CD14-positive monocyte (primary cell): ENCODE measurements around the gene TEX13B. TPM values are rescaled to one million over a fixed set of nuclear protein-coding genes. Genes with fewer than 3 reads are reported as not detected.

ENCODE experiments used
- DNase-seq, 3 donors: peaks; one replicate each; pipeline ENCODE4 v3.0.0-alpha.2; 2011 to 2022
- H2AFZ ChIP-seq: 2 replicates; pipeline ENCODE4 v1.6.0; 2012; ENCODE audit warnings: mild to moderate bottlenecking, low read depth, low read length, inconsistent platforms; ENCODE audit not compliant: insufficient read depth, poor library complexity, severe bottlenecking
- H3K27ac ChIP-seq, 2 donors: 1 replicate in 1 of 2; 2 replicates in 1 of 2; pipeline ENCODE4 v1.5.1; 2012 to 2013; ENCODE audit warnings: low read length in 2 of 2, control low read depth in 1 of 2, inconsistent platforms in 1 of 2, low read depth in 1 of 2, mild to moderate bottlenecking in 1 of 2
- H3K27me3 ChIP-seq, 2 donors: one replicate each; pipeline versions ENCODE4 v1.6.0 to v1.6.1; 2011 to 2013; ENCODE audit warnings: low read length in 2 of 2; ENCODE audit not compliant: control insufficient read depth in 2 of 2, insufficient read depth in 2 of 2
- H3K36me3 ChIP-seq, 2 donors: replicated peaks in 1 of 2; 1 replicate in 1 of 2; 2 replicates in 1 of 2; pipeline versions ENCODE4 v1.5.1 to v1.6.1; 2012 to 2013; ENCODE audit warnings: low read length in 2 of 2, control low read depth in 1 of 2, inconsistent platforms in 1 of 2, mild to moderate bottlenecking in 1 of 2; ENCODE audit not compliant: insufficient read depth in 2 of 2, control insufficient read depth in 1 of 2
- H3K4me1 ChIP-seq, 2 donors: 1 replicate in 1 of 2; 2 replicates in 1 of 2; pipeline versions ENCODE4 v1.5.1 to v1.6.1; 2012 to 2013; ENCODE audit warnings: low read length in 2 of 2, control low read depth in 1 of 2, inconsistent platforms in 1 of 2, mild to moderate bottlenecking in 1 of 2, moderate library complexity in 1 of 2; ENCODE audit not compliant: insufficient read depth in 2 of 2, control insufficient read depth in 1 of 2
- H3K4me2 ChIP-seq: replicated peaks from 2 replicates; pipeline ENCODE3; 2012; ENCODE audit warnings: low read length, moderate library complexity, mild to moderate bottlenecking; ENCODE audit not compliant: poor library complexity, severe bottlenecking; ENCODE audit errors: extremely low read depth
- H3K4me3 ChIP-seq, 3 experiments: fragments of 200-600 bp in 1 of 3; sonication (generic) in 1 of 3; replicated peaks in 1 of 3; 1 replicate in 2 of 3; 2 replicates in 1 of 3; pipeline ENCODE4 v1.5.1; 2011 to 2013; ENCODE audit warnings: low read length in 3 of 3, mild to moderate bottlenecking in 3 of 3, control low read depth in 2 of 3, low read depth in 2 of 3, inconsistent platforms in 1 of 3, moderate library complexity in 1 of 3
- H3K79me2 ChIP-seq: 2 replicates; pipeline ENCODE4 v1.6.0; 2012; ENCODE audit warnings: mild to moderate bottlenecking, control low read depth, inconsistent platforms, low read length, moderate library complexity; ENCODE audit not compliant: insufficient read depth
- H3K9ac ChIP-seq: 2 replicates; pipeline ENCODE4 v1.6.0; 2017; ENCODE audit warnings: low read length, mild to moderate bottlenecking; ENCODE audit not compliant: insufficient read depth, poor library complexity, severe bottlenecking
- H3K9me3 ChIP-seq, 2 donors: replicated peaks in 1 of 2; 1 replicate in 1 of 2; 2 replicates in 1 of 2; pipeline versions ENCODE4 v1.5.1 to v1.6.1; 2012 to 2013; ENCODE audit warnings: low read length in 2 of 2, control low read depth in 1 of 2; ENCODE audit not compliant: control insufficient read depth in 1 of 2, insufficient read depth in 1 of 2
- H4K20me1 ChIP-seq: 2 replicates; pipeline ENCODE4 v1.6.0; 2012; ENCODE audit warnings: mild to moderate bottlenecking, low read length, control low read depth, moderate library complexity; ENCODE audit not compliant: insufficient read depth
- H3K27ac Mint-ChIP-seq, 7 donors: one replicate each; pipeline ENCODE4 v1.8.0; 2020; ENCODE audit warnings: mild to moderate bottlenecking in 7 of 7, mixed read lengths in 7 of 7, moderate library complexity in 6 of 7, inconsistent platforms in 2 of 7
- H3K27me3 Mint-ChIP-seq, 3 donors: one replicate each; pipeline ENCODE4 v1.8.0; 2021 to 2022; ENCODE audit warnings: low read depth in 3 of 3, mild to moderate bottlenecking in 3 of 3, mixed read lengths in 3 of 3, moderate library complexity in 3 of 3, inconsistent platforms in 1 of 3
- H3K36me3 Mint-ChIP-seq, 2 donors: one replicate each; pipeline ENCODE4 v1.8.0; 2020; ENCODE audit warnings: mixed read lengths in 2 of 2, inconsistent platforms in 1 of 2, mild to moderate bottlenecking in 1 of 2
- H3K4me1 Mint-ChIP-seq: one replicate; pipeline ENCODE4 v1.8.0; 2020; ENCODE audit warnings: mild to moderate bottlenecking, mixed read lengths
- H3K4me3 Mint-ChIP-seq, 2 donors: one replicate each; pipeline ENCODE4 v1.8.0; 2020; ENCODE audit warnings: mild to moderate bottlenecking in 2 of 2, mixed read lengths in 2 of 2, moderate library complexity in 1 of 2
- H3K9me3 Mint-ChIP-seq, 7 donors: one replicate each; pipeline ENCODE4 v1.8.0; 2020 to 2022; ENCODE audit warnings: mixed read lengths in 7 of 7, mild to moderate bottlenecking in 6 of 7, moderate library complexity in 6 of 7, inconsistent platforms in 2 of 7
- CTCF ChIP-seq: fragments of 200-600 bp; IDR thresholded peaks from one replicate; pipeline ENCODE4 v1.8.0; 2022; ENCODE audit warnings: antibody characterized with exemption, mild to moderate bottlenecking
- WGBS: methylation state at CpG from one replicate; pipeline ENCODE4 v1.1.5; 2013; ENCODE audit warnings: missing lambda C conversion rate; ENCODE audit not compliant: insufficient coverage; 5-methylcytosine and 5-hydroxymethylcytosine counted together
- intact Hi-C, 2 donors: fragments of 100-400 bp; cut with micrococcal nuclease; formaldehyde crosslinking; loops; one replicate each; pipeline versions ENCODE4 v1.15.0 to v1.15.1; 2023
- polyA plus RNA-seq, 3 donors: library from polyadenylated mRNA; depleted of rRNA in 1 of 3; unstranded in 2 of 3; stranded (reverse) in 1 of 3; fragments of 300-500 nt in 2 of 3; fragments of >200 nt in 1 of 3; fragmentation: Illumina TruSeq in 2 of 3; gene quantifications; 1 replicate in 2 of 3; 2 replicates in 1 of 3; pipeline ENCODE4 v1.2.3, GENCODE V29; 2012 to 2021

TEX13B gene
- polyA plus RNA-seq, 3 donors = not detected

DNA sequence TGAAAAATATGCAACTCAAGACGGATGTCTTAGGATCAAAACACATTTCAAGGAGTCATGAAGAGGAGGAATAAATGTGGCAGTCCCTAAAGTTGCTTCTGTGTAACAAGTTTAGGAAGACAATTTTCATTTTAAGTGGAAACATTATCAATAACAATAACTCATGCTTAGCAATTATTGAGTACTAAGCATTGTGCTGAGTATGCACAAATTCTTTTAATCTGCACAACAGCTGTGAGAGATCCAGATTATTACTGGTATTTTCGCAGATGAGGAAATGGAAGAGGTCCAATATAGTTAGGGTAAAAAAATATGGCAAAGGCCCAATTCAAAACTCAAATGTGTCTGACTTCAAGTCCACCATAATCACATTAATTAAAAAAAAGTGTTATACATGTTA is 2.9 kb upstream of the TEX13B start:
- Mint-ChIP-seq H3K36me3 (no peaks in the 10 kb centered on the region), H3K4me3 (no peak overlapping the region), H3K27me3 (peaks cover 0 to 5% (median 2%) of the 10 kb centered on the region in 3 donors), H3K4me1 (peaks cover 16% of the 10 kb centered on the region), H3K27ac (no peak overlapping the region), H3K9me3 (peaks cover 0 to 11% (median 5%) of the 10 kb centered on the region in 7 donors)
- Histone ChIP-seq H4K20me1 (no peaks in the 10 kb centered on the region), H3K27ac (no peak overlapping the region), H3K4me1 (peaks cover 4 to 5% of the 10 kb centered on the region in 2 donors), H3K4me2 (no peak overlapping the region), H3K9ac (no peak overlapping the region), H3K4me3 (no peak overlapping the region), H3K79me2 (no peaks in the 10 kb centered on the region), H3K27me3 (no peaks in the 10 kb centered on the region), H2AFZ (no peak overlapping the region), H3K9me3 (no peaks in the 10 kb centered on the region), H3K36me3 (no peaks in the 10 kb centered on the region)
- TF ChIP-seq CTCF = no peak
- no peak for DNase-seq
- intact Hi-C loops = no loop called here
- WGBS = no CpG with 5 or more reads among the region's 2 CpGs

GRCh38 chrX:107979534-107979933 is 2.6 kb downstream of the TEX13B start:
- Histone ChIP-seq H3K9me3 (no peaks in the 10 kb centered on the region), H3K27ac (no peak overlapping the region), H3K9ac (no peak overlapping the region), H3K79me2 (no peaks in the 10 kb centered on the region), H3K27me3 (no peaks in the 10 kb centered on the region), H3K4me2 (no peak overlapping the region), H4K20me1 (no peaks in the 10 kb centered on the region), H3K36me3 (no peaks in the 10 kb centered on the region), H3K4me3 (no peak overlapping the region), H3K4me1 (peaks cover 4 to 6% of the 10 kb centered on the region in 2 donors), H2AFZ (no peak overlapping the region)
- H3K4me3 Mint-ChIP-seq = no peak overlapping the region
- DNase-seq = no peak
- H3K36me3 Mint-ChIP-seq = no peaks in the 10 kb centered on the region
- intact Hi-C loops = no loop called here
- peaks cover 0 to 3% (median 1%) of the 10 kb centered on the region in 3 donors for H3K27me3 Mint-ChIP-seq
- H3K9me3 Mint-ChIP-seq = peaks cover 0 to 1% (median 0%) of the 10 kb centered on the region in 7 donors
- no peak for TF ChIP-seq CTCF
- H3K27ac Mint-ChIP-seq = no peak overlapping the region
- peaks cover 24% of the 10 kb centered on the region for H3K4me1 Mint-ChIP-seq
